OCI-LY7 (cell line): ENCODE results near the gene CSNK1G1. TPM values are rescaled to one million over a fixed set of nuclear protein-coding genes. Genes with fewer than 3 reads are reported as not detected.

Experiments
- BruUV-seq: library from RNA; stranded (reverse); fragments of 400-500 nt; replicated peaks from 2 replicates; lab custom pipeline; 2021; lab: Mats Ljungman, UMichigan
- CTCF ChIA-PET: fragments of 300-600 bp; sonication (Branson Sonifier 250); formaldehyde crosslinking; loops from one replicate; lab custom pipeline; 2022; ENCODE audit warnings: antibody characterized with exemption; ENCODE audit not compliant: unreplicated experiment; lab: Charles Lee
- POLR2A ChIA-PET: fragments of 300-600 bp; sonication (Branson Sonifier 250); formaldehyde crosslinking; loops from one replicate; lab custom pipeline; 2022; ENCODE audit warnings: antibody characterized with exemption; lab: Charles Lee
- DNase-seq: peaks from one replicate; pipeline ENCODE4 v3.0.0-alpha.2; 2015; ENCODE audit warnings: low spot score
- H2AFZ ChIP-seq: fragments of 200-600 bp; sonication (generic), shearing (Covaris generic); 2 replicates; pipeline ENCODE4 v1.6.1; 2014; ENCODE audit warnings: mild to moderate bottlenecking, antibody characterized with exemption, low read length, moderate library complexity
- H3K27ac ChIP-seq: fragments of 200-600 bp; sonication (generic); 2 replicates; pipeline ENCODE4 v1.5.1; 2014; ENCODE audit warnings: mixed run types, low read depth, mild to moderate bottlenecking, moderate library complexity, low read length, inconsistent platforms; ENCODE audit not compliant: poor library complexity, severe bottlenecking
- H3K36me3 ChIP-seq: fragments of 200-600 bp; sonication (generic); 2 replicates; pipeline ENCODE4 v1.6.1; 2014; ENCODE audit warnings: mild to moderate bottlenecking, antibody characterized with exemption, low read length, moderate library complexity, mixed read lengths; ENCODE audit not compliant: insufficient read depth
- H3K4me1 ChIP-seq: fragments of 200-600 bp; sonication (generic); 2 replicates; pipeline ENCODE4 v1.5.1; 2014; ENCODE audit warnings: mild to moderate bottlenecking, low read length; ENCODE audit not compliant: insufficient read depth, poor library complexity, severe bottlenecking
- H3K4me2 ChIP-seq: fragments of 200-600 bp; sonication (generic); 2 replicates; pipeline ENCODE4 v1.6.1; 2014; ENCODE audit warnings: mild to moderate bottlenecking, low read length
- H3K4me3 ChIP-seq: fragments of 200-600 bp; sonication (generic); 2 replicates; pipeline ENCODE4 v1.5.1; 2014; ENCODE audit warnings: mild to moderate bottlenecking, low read depth, low read length; ENCODE audit not compliant: poor library complexity, severe bottlenecking
- H3K79me2 ChIP-seq: fragments of 200-600 bp; sonication (generic); 2 replicates; pipeline ENCODE4 v1.6.1; 2016; ENCODE audit warnings: low read depth, mild to moderate bottlenecking, low read length, moderate library complexity, mixed read lengths; ENCODE audit not compliant: insufficient read depth
- H3K9me2 ChIP-seq: fragments of 200-600 bp; sonication (generic); 2 replicates; pipeline ENCODE4 v1.6.1; 2016; ENCODE audit warnings: mild to moderate bottlenecking, low read length, mixed read lengths; ENCODE audit not compliant: insufficient read depth
- H3K9me3 ChIP-seq: fragments of 200-600 bp; sonication (generic); 2 replicates; pipeline ENCODE4 v1.6.1; 2014; ENCODE audit warnings: mild to moderate bottlenecking, mixed run types, low read length, mixed read lengths
- H4K20me1 ChIP-seq: fragments of 200-600 bp; sonication (generic); 2 replicates; pipeline ENCODE4 v1.6.1; 2014; ENCODE audit warnings: mild to moderate bottlenecking, antibody characterized with exemption, low read length, moderate library complexity, mixed read lengths; ENCODE audit not compliant: insufficient read depth
- EZH2phosphoT487 ChIP-seq: fragments of 200-600 bp; sonication (generic); IDR thresholded peaks from 2 replicates; pipeline ENCODE4 v1.6.1; 2018; ENCODE audit warnings: low read depth, borderline replicate concordance, mild to moderate bottlenecking, mixed run types, antibody characterized with exemption, low read length, moderate library complexity, mixed read lengths
- intact Hi-C: fragments of 100-400 bp; cut with micrococcal nuclease; formaldehyde crosslinking; loops from one replicate; pipeline ENCODE4 v1.10.0; 2022; ENCODE audit not compliant: unreplicated experiment
- total RNA-seq, 2 experiments: library from RNA; depleted of rRNA in 1 of 2; stranded (reverse); fragments of >200 nt in 1 of 2; shearing (Covaris generic) in 1 of 2; gene quantifications; 2 replicates each; pipeline ENCODE4 v1.2.3, GENCODE V29; 2014 to 2022
- TF ChIP-seq, protein P1 (sequence below): fragments of 200-600 bp; sonication (generic); conservative IDR thresholded peaks from 2 replicates; pipeline ENCODE4 v1.5.1; 2014; ENCODE audit warnings: mild to moderate bottlenecking, antibody characterized with exemption, low read length, moderate library complexity, mixed read lengths

Gene CSNK1G1
- total RNA-seq, 2 experiments from 2014 or later, result 8.8 to 14.1 TPM

- intact Hi-C loops, result no loop called here
- Histone ChIP-seq H4K20me1 (no peaks in the 10 kb centered on the region), H3K9me3 (no peaks in the 10 kb centered on the region), H3K4me3 (no peak overlapping the region), H2AFZ (no peak overlapping the region), H3K79me2 (no peaks in the 10 kb centered on the region), H3K36me3 (no peaks in the 10 kb centered on the region), H3K9me2 (no peaks in the 10 kb centered on the region), H3K4me2 (no peak overlapping the region), H3K27ac (no peak overlapping the region), H3K4me1 (no peaks in the 10 kb centered on the region)
- CTCF ChIA-PET, result no interaction called here
- BruUV-seq, result no TSS peak
- POLR2A ChIA-PET, result interaction anchor here (0.6 to 0.9 kb wide), 2 partner anchors 29 to 255 kb away, joined by 3 read pairs; no protein-coding TSS in a partner anchor
- no peak for TF ChIP-seq EZH2phosphoT487
- TF ChIP-seq, protein P1, sequence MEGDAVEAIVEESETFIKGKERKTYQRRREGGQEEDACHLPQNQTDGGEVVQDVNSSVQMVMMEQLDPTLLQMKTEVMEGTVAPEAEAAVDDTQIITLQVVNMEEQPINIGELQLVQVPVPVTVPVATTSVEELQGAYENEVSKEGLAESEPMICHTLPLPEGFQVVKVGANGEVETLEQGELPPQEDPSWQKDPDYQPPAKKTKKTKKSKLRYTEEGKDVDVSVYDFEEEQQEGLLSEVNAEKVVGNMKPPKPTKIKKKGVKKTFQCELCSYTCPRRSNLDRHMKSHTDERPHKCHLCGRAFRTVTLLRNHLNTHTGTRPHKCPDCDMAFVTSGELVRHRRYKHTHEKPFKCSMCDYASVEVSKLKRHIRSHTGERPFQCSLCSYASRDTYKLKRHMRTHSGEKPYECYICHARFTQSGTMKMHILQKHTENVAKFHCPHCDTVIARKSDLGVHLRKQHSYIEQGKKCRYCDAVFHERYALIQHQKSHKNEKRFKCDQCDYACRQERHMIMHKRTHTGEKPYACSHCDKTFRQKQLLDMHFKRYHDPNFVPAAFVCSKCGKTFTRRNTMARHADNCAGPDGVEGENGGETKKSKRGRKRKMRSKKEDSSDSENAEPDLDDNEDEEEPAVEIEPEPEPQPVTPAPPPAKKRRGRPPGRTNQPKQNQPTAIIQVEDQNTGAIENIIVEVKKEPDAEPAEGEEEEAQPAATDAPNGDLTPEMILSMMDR, result no peak
- DNase-seq, result no peak
Observed at GRCh38 chr15:64247906-64248541, 107.9 kb downstream of the CSNK1G1 start.

DNA sequence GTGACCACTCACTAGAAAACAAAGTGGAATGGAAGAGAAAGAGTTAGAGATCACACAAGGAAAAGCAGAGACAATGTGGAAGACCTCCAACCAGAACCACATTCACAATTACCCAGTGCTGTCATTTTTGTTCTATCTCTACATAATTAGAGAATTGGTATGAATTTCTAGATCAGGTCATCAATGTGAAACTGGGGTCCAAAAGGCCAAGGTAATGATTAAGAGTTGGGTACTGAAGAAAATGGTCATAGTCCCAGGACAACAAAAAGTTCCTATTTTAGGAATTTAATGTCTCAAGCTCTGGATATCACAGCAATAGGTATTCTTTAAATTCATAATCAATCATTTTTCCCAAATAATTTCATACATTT lies 108.5 kb downstream of the CSNK1G1 start:
- Histone ChIP-seq H3K27ac (no peak overlapping the region), H3K4me3 (no peak overlapping the region), H3K36me3 (no peaks in the 10 kb centered on the region), H3K9me2 (no peaks in the 10 kb centered on the region), H3K4me1 (no peaks in the 10 kb centered on the region), H4K20me1 (no peaks in the 10 kb centered on the region), H3K4me2 (no peak overlapping the region), H2AFZ (no peak overlapping the region), H3K9me3 (no peaks in the 10 kb centered on the region), H3K79me2 (no peaks in the 10 kb centered on the region)
- no TSS peak for BruUV-seq
- DNase-seq, result no peak
- POLR2A ChIA-PET, result no interaction called here
- CTCF ChIA-PET, result no interaction called here
- TF ChIP-seq EZH2phosphoT487, result no peak
- TF ChIP-seq, protein P1, result no peak
- intact Hi-C loops, result no loop called here

- ChIA-PET POLR2A (interaction anchor here (0.6 to 1.9 kb wide), 2 partner anchors 15 to 1115 kb away, joined by 3 to 6 read pairs; no protein-coding TSS in a partner anchor), CTCF (no interaction called here)
- Histone ChIP-seq H3K4me2 (no peak overlapping the region), H2AFZ (no peak overlapping the region), H3K4me1 (no peaks in the 10 kb centered on the region), H3K9me2 (no peaks in the 10 kb centered on the region), H3K9me3 (no peaks in the 10 kb centered on the region; the same call in 1 of the 2 replicates), H3K27ac (no peak overlapping the region), H4K20me1 (no peaks in the 10 kb centered on the region), H3K4me3 (no peak overlapping the region), H3K36me3 (no peaks in the 10 kb centered on the region), H3K79me2 (no peaks in the 10 kb centered on the region)
- DNase-seq, result no peak
- TF ChIP-seq, protein P1, result no peak
- TF ChIP-seq EZH2phosphoT487, result no peak
- no TSS peak for BruUV-seq
- intact Hi-C loops, result no loop called here
Observed at GRCh38 chr15:64246364-64247189, 109.4 kb downstream of the CSNK1G1 start.
